ENCODE measurements around the gene MLLT1.

GRCh38 chr19:6273701-6274601, 5.8 kb downstream of the MLLT1 start:
- TF ChIP-seq CTCF (IDR thresholded peaks at IDR 0.05 in 8 of 11, conservative IDR thresholded peaks at IDR 0.05 in 3 of 11) (no peak), POLR2A (IDR thresholded peaks at IDR 0.05) (no peak), POLR2AphosphoS5 (IDR thresholded peaks at IDR 0.05) (peak; percentile 72 to 85 (median 84))
